ENCODE results near the gene LOXL1.
"Not testable (repeated sequence)": the region's sequence is repeated elsewhere in the genome, so short reads cannot be mapped to it uniquely, and the experiment has no call there.

The LOXL1 gene

GRCh38 chr15:73954188-73955145, 28.2 kb downstream of the LOXL1 start:
- no peak for DNase-seq (ENCODE audit: low read depth)

DNA sequence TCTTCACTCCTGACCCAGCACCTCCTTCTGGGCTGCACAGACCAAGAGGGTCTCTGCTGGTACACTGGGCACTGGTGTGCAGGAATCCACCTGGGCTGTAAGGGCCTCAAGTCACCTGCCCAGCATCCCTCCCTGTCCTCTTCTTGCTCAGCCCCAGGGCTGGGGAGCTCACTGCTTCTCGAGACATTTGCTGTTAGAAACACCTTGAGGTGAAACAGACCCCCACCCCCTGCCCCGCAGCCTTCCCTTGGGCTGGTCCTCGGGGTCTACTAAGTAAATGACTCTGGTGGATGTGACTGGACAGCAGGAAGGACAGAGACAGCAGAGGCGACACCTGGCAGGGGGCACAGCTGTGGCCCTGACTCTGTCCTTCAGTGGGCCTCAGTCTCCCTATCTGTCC, 29.1 kb downstream of the LOXL1 start:
- no peak for DNase-seq (ENCODE audit: low read depth)

GRCh38 chr15:73955861-73956742, 29.8 kb downstream of the LOXL1 start:
- DNase-seq (ENCODE audit: low read depth) = no peak

GRCh38 chr15:73956743-73957135, 30.5 kb downstream of the LOXL1 start:
- DNase-seq (ENCODE audit: low read depth) = no peak

GRCh38 chr15:73957276-73957675, 31.0 kb downstream of the LOXL1 start:
- DNase-seq (ENCODE audit: low read depth) = no peak

DNA sequence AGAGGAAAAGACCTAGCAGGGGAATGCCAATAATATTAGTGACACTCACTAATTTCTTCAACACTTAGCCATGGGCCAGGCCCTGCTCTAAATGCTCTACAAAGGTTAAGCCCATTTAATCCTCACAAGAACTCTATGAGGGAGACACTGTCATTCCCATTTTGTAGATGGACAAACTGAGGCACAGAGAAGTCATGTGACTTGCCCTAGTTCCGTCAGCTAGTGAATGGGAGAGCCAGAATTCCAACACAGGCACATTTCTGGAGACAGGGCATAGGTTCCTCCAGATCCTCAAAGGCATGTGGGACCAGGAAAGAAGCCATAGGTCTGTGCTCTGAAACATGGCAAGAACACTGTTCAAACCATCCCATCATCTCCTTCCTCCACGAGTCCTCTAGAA, 31.5 kb downstream of the LOXL1 start:
- no peak for DNase-seq (ENCODE audit: low read depth)

GRCh38 chr15:73959012-73959581, 32.8 kb downstream of the LOXL1 start:
- DNase-seq (ENCODE audit: low read depth) = no peak

DNA sequence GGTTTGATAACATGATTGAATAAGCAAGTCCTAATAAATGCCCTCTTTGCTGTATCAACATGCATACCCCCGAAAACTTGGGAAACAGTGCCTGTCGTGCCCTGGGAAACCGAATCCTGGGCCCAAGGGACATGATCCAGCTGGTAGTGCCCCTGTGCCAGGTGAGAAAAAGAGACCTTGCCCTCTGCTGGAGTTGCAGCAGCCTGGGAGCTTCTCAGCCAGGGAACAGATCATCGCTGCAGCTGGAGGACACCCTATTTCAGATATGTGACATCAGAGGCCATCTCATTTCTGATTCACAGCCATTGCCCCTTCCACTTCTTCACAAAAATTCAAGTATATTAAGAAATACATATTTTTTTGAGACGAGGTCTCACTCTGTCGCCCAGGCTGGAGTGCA, 33.5 kb downstream of the LOXL1 start:
- DNase-seq (ENCODE audit: low read depth) = no peak

DNA sequence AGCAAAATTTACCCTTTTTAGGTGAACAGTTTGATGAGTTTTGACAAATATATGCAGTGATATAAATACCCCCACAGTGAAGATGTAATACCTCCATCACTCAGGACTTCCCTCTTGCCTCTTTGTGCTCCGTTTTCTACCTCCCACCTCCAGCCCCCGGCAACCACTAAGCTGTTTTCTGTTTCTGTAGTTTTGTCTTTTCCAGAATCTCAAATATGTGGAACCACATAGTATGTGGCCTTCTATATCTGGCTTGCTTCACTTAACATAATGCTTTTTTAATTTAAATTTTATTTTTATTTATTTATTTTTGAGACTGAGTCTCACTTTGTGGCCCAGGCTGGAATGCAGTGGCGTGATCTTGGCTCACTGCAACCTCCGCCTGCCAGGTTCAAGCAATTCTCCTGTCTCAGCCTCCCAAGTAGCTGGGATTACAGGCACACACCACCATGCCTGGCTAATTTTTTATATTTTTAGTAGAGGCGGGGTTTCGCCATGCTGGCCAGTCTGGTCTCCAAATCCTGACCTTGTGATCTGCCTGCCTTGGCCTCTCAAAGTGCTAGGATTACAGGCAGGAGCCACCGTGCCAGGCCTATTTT, 34.3 kb downstream of the LOXL1 start:
- not testable (repeated sequence) for DNase-seq (ENCODE audit: low read depth)

- no peak for DNase-seq (ENCODE audit: low read depth)
Observed at GRCh38 chr15:73962433-73962832, 36.2 kb downstream of the LOXL1 start.

DNA sequence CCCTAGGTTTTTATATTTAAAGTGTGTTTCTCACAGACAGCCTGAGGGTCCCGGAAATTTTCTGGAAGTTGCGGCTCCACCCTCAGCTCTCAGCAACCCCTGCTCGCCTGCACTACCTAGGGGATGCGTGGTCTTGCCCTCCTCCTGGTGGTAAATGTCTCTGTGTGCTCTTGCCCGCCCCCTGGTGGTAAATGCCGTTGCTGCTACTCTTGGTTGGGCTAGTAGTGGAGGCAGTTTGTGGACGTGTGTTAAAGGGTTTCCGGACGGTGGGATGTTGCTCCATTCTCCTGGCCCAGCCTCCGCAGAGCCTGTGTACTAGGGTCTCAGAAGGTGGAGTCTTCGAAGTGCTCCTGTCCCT, 38.5 kb downstream of the LOXL1 start:
- DNase-seq (ENCODE audit: low read depth) = peak; percentile 62

- no peak for DNase-seq (ENCODE audit: low read depth)
Observed at GRCh38 chr15:73965094-73965757, 39.0 kb downstream of the LOXL1 start.

DNA sequence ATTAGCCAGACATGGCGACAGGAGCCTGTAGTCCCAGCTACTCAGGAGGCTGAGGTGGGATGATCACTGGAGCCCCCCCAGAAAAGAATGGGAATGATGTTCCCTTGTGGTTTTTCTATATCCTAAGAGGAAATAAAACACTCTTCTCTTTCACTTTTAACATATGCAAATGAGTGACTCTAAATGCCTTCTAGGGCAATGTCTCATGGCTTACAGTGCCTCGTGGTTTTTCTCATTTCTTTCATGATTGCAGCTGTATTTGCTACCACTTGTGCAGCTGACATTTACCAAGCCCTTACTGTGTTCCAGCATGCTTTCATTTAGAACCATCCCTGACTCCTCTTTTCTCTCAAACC, 39.5 kb downstream of the LOXL1 start:
- DNase-seq (ENCODE audit: low read depth) = no peak

DNA sequence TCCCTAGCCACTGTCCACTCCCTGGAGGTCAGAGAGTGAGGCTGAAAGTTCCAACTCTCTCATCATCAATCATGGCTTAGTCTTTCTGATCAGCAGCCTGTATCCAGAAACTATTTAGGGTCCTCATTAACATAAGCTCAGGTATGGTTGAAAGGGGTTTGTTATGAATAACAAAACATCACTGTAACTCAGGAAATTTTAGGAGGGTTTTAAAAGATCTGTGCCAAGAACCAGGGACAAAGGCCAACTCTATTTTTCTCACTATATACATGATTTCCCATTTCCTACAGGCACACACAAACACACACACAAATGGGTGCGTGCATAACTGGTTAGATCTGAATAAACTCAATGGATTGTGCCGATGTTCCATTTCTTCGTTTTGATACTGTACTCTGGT, 42.2 kb downstream of the LOXL1 start:
- DNase-seq (ENCODE audit: low read depth) = no peak

GRCh38 chr15:73969151-73969759, 43.0 kb downstream of the LOXL1 start:
- DNase-seq (ENCODE audit: low read depth) = no peak

GRCh38 chr15:73972984-73973682, 46.9 kb downstream of the LOXL1 start:
- DNase-seq (ENCODE audit: low read depth) = no peak

- not testable (repeated sequence) for DNase-seq (ENCODE audit: low read depth)
Observed at GRCh38 chr15:73973683-73974200, 47.5 kb downstream of the LOXL1 start.

DNA sequence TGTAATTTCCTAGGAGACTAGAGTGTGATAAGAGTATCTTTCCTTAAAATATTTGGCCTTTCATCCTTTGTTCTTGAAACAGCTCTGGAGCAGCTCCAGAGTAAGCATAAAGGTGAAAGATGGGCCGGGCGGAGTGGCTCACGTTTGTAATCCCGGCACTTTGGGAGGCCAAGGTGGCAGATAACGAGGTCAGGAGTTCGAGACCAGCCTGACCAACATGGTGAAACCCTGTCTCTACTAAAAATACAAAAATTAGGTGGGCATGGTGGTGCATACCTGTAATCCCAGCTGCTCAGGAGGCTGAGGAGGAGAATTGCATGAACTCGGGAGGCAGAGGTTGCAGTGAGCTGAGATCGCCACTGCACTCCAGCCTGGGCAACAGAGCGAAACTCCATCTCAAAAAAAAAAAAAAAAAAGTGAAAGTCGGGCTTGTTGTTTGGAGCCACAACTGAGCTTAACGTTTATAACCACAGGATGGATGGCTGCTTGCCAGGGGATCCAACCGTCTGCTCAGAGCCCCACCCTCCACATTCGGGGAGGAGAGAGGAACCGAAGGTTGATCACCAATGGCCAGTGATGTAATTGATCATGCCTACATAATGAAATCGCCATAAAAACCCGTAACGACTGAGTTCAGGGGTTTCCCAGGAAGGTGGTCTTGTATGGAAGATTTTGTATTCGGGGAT, 49.3 kb downstream of the LOXL1 start:
- not testable (repeated sequence) for DNase-seq (ENCODE audit: low read depth)

DNA sequence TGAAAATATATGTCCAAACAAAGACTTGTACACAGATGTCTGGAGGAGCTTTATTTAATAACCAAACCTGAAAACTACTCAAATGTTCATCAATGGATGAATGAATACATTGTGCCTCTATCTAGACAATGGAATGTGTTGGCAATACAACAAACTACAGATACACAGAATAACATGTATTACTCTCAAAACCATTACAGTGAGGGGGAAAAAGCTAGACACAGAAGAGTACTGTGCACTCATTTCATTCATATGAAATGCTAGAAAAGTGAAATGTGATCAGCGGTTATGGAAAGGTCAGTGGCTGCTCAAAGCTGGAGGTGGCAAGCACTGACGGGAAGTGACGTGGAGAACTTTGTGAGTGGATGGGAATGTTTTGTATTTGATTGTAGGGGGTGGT, 52.6 kb downstream of the LOXL1 start:
- DNase-seq (ENCODE audit: low read depth) = no peak

DNA sequence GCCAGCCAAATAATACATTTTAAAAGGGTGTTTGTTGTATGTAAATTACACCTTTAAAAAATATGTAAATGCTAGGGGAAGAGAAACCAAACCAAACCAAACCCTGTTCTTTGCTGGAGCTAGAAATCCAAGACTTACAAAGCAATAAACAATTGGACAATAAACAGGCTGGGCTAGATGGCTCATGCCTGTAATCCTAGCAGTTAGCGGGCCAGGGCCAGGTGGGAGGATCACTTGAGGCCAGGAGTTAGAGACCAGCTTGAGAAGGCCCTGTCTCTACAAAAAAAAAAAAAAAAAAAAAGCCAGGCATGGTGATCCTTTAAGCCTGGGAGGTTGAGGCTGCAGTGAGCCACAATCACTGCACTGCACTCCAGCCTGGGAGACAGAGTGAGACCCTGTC, 53.4 kb downstream of the LOXL1 start:
- DNase-seq (ENCODE audit: low read depth) = no peak

All from stimulated activated CD8-positive, alpha-beta memory T cell treated with anti-CD3 and anti-CD28 coated beads, Interleukin-15, amount 100 ng/mL, for 24 hours (primary cell).